Stimulated activated CD4-positive, alpha-beta T cell treated with anti-CD3 and anti-CD28 coated beads, TNF-alpha, amount 100 ng/mL, for 1 hour (primary cell): Measurements from ENCODE around the gene DOK4.

Experiments
- DNase-seq, 3 donors: peaks; one replicate each; pipeline ENCODE4 v3.0.0-alpha.2; 2020; ENCODE audit warnings: low read depth in 3 of 3, low spot score in 1 of 3

The DOK4 gene

DNA sequence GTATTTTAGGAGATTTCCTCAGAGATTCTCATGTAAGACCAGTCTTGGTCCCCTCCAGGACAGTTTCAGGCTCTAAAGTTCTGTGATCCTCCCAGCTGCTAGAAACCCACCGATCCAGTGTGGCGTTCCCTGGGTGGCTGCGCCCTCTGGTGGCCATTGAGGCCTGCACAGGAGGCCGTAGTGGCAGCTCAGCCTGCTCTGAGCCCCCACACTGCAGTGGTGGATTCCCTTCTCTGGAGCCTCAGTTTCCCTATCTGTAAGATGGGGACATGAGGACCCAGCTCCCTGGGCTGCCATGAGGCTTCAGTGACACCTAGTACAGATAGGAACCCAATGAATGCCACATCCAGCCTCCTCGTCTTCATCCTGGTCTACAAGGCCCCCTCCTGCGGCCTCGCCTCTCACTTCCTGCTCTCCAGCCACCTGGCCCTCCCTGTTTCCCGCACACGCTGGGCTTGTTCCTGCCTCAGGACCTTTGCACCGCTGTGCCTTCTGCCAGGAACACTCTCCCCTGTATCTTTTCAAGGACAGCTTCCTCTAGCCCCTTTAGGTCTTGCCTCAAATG lies 33.6 kb upstream of the DOK4 start:
- DNase-seq = peak; percentile 45 to 71 (median 63)

- DNase-seq = no peak
Observed at GRCh38 chr16:57518922-57519321, 32.6 kb upstream of the DOK4 start.

DNA sequence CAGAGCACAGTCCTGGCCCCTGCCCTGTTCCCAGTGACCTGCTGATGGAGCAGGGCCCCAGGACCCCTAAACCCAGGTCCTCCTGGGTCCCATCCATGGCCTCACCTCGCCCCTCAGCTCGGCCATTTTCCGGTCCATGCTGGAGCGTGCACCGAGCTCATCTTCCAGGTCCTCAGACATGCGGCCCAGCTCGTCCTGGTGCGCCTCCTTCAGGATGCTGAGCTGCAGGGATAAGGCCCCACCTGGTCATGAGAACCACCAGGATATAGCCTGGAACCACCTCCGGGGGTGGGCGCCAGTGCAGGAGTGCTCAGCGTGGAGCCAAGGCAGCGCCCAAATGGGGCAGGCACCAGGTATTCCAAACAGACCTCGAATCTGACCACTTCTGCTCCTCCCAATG lies 32.2 kb upstream of the DOK4 start:
- no peak for DNase-seq

GRCh38 chr16:57517397-57518367 lies 31.4 kb upstream of the DOK4 start:
- no peak for DNase-seq

- no peak for DNase-seq
Observed at GRCh38 chr16:57516773-57517172, 30.5 kb upstream of the DOK4 start.

DNA sequence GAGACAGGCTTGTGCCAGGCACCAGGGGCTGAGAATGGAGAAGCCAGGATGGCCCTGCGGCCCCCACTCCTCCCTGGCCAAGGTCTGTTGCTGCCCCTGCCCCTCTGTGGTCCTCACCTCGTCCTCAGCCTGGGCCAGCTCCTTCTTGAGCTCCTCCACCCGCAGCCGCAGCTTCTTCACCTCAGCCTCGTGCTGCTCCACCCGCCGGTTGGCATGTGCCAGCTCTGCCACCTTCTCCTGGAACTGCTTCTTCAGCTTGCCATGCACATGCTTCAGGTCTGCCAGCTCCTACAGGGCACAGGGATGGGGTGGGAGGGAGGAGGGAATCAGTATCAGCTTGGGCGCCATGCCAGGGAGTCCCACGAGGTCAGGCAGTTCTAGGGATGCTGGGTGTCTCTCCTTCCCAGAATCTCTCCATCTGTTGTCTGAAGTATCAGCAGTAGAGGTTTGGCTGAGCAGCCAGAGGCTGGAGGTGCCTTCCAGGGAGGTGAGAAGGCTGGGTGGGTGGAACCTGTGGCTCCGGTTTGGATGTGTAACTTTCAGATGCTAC lies 30.0 kb upstream of the DOK4 start:
- DNase-seq = no peak

DNA sequence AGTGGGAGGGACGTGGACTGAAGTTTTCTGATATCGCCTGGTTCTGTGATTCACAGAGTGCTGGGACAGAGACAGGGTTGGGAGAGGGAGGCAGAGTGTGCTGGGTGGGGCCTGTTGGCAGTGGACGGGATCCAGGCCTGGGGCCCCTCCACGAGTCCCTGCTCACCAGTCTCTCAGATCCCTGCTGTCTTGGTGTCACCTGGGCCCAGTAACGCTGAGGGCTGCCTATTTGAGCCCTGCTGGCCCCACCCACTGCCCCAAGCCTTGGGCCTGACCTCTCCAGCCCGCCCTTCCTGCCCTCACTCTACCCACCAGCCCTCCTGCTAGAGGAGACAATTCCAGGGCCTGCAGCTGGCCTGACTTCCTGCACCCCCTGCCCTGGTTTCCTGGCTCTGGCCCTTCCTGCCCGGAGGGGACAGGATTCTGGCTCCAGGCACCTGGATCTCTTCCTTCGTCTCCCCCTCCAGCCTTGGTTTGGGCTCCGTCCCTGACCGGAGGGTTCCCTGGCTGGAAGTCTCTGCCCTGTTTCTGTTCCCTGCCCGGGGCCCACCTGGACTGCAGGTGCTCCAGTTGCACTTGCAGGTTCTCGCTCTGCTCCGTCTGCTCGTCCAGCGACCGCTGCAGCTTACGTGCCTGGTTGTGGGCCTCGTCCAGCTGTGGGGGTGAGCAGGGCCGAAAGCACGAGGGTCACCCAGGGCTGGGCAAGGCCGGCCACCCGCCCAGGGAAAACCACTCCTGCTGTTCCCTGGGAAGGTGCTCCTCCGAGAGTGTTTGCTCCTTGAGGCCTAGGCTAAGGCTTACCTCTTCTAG lies 28.7 kb upstream of the DOK4 start:
- DNase-seq = no peak

DNA sequence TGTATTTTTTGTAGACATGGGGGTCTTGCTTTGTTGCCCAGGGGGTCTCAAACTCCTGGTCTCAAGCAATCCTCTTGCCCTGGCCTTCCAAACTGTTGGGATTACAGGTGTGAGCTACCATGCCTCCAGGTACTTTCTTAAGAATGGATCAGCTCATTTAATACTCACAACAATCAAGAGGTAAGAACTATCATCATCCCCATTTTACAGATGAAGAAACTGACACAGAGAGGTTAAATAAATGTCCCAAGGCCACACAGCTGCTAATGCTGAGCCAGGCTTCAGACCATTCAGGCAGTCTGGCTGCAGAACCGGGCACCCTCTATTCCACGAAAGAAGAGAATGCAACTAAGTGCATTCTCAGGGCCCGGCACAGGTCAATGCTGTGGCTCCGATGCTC lies 28.1 kb upstream of the DOK4 start:
- no peak for DNase-seq

DNA sequence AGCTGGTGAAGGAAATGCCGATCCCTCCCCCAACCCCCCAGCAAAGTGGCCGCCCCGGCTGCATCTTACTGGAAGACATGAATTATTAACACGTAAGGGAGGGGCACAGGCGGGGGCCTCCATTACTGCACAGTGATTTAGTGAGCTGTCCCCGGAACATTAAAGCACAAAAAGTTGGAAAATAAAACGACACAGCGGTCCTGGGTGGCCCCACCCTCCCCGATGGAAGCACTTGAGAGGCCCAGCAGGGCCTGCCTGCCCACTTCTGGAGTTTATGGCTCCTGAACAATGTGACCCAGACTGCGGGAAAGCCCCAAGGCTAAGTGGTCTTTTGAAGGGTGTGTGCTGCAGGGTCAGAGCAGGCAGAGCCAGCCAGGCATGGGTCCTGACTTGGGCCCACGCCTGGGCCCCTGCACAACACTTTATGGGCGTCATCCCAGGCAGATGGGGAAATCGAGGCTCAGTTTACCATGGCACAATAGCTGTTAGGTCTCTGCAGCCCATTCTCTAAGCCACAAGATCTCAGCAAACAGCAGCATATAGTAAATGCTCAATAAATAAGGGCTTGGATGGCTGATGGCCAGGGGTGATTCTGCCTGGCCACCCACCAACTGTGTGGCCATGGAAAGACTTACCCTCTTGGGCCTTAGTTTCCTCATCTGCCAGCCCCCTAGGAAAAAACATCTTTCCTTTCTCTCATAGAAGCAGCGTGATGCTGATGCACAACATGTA lies 27.2 kb upstream of the DOK4 start:
- DNase-seq = no peak

GRCh38 chr16:57512296-57513001 lies 26.2 kb upstream of the DOK4 start:
- no peak for DNase-seq

- no peak for DNase-seq
Observed at GRCh38 chr16:57510016-57510871, 24.0 kb upstream of the DOK4 start.

GRCh38 chr16:57509231-57509923 lies 23.1 kb upstream of the DOK4 start:
- no peak for DNase-seq

- DNase-seq = no peak
Observed at GRCh38 chr16:57508035-57508425, 21.7 kb upstream of the DOK4 start.

DNA sequence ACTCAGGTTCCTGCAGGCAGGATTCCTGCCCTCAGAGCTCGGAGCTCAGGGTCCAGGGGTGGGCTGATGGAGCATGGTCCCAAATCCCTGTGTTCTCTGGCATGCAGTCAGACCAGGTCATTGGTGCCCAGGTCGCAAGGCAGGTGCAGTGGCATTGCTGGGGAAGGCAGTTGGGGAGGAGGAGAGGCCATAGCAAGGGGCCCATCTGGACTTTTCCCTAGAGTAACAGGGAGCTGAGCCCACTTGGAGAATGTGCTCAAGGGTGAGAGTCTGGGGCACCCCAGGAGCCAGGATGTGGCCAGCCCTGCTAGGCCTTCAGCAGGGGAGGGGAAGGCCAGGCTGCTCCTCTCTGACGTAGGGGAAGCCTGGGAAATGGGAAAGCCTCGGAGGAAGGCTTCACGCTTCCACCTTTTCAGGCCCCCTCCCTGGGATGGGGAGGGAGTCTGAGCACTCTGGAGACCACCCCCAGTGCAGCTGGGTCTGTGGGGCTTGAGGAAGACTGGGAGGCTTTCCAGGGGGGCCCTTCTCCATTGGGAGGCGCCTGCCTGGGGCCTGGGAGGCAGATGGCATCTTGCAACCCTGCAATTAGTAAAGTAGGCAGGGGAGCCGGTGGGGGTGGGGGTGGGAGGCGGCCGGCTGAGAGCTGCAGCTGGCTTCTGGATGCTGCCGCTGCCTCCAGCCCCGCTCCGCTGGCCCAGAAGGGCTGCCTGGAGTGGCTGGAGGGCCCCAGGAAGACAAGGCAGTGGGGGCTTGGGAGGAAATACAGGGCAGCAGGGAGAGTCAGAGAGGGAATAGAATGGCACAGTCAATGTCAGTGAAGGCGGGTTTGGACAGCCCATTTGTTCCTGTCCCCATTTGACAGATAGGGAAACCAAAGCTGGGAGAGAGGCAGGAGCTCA lies 21.1 kb upstream of the DOK4 start:
- DNase-seq = no peak

- DNase-seq = no peak
Observed at GRCh38 chr16:57505169-57505568, 18.9 kb upstream of the DOK4 start.

DNA sequence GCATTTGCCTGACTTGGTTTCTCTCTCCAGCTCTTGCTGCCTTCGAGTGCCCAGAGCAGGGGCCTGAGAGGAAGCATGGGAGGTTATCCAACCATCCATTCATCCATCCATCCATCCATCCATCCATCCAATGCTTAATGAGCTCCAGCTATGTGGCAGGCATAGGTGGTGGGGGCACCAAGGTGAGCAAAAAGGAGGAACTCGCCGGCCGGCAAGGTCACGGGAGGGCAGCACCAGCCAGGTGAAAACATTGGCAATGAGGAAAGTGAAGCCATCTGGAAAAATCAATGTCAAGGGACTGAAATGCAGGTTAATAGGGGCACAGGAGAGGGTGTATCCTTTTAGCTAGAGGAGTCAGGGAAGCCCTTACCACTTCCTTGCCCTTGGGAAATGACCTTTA lies 18.2 kb upstream of the DOK4 start:
- DNase-seq = no peak

- DNase-seq = no peak
Observed at GRCh38 chr16:57504001-57504400, 17.7 kb upstream of the DOK4 start.

- no peak for DNase-seq
Observed at GRCh38 chr16:57503366-57503765, 17.1 kb upstream of the DOK4 start.
